Right atrium auricular region (tissue), 2 donors: ENCODE data around the gene SP1. TPM values are rescaled to one million over a fixed set of nuclear protein-coding genes. Genes with fewer than 3 reads are reported as not detected.
A peak's percentile ranks its signal among the peaks of the same experiment; 100 is the strongest.
"Not testable (repeated sequence)": the region's sequence is repeated elsewhere in the genome, so short reads cannot be mapped to it uniquely, and the experiment has no call there.

Source experiments
- DNase-seq: peaks from one replicate; pipeline ENCODE4 v3.0.0-alpha.2; 2019; ENCODE audit warnings: low spot score
- H3K27ac ChIP-seq, 2 donors: fragments of 200-600 bp; sonication (generic); 1 replicate in 1 of 2; 2 replicates in 1 of 2; pipeline ENCODE4 v1.5.1; 2016 to 2019
- H3K27me3 ChIP-seq, 2 donors: fragments of 200-600 bp; sonication (generic); one replicate each; pipeline versions ENCODE4 v1.5.1 to v1.6.0; 2017 to 2019
- H3K36me3 ChIP-seq: fragments of 200-600 bp; sonication (generic); one replicate; pipeline ENCODE4 v1.5.1; 2016
- H3K4me1 ChIP-seq, 2 donors: fragments of 200-600 bp; sonication (generic); one replicate each; pipeline versions ENCODE4 v1.5.1 to v1.6.0; 2017 to 2019
- H3K4me3 ChIP-seq, 2 donors: fragments of 200-600 bp; sonication (generic); 1 replicate in 1 of 2; 2 replicates in 1 of 2; pipeline ENCODE4 v1.5.1; 2017 to 2019; ENCODE audit warnings: mild to moderate bottlenecking in 1 of 2, moderate library complexity in 1 of 2
- H3K9me3 ChIP-seq, 2 donors: fragments of 200-600 bp; sonication (generic); one replicate each; pipeline ENCODE4 v1.5.1; 2019
- CTCF ChIP-seq, 2 donors: fragments of 200-600 bp; sonication (generic); IDR thresholded peaks; one replicate each; pipeline ENCODE4 v1.5.1; 2019; ENCODE audit warnings: antibody characterized with exemption in 2 of 2
- total RNA-seq, 2 donors: library from RNA; depleted of rRNA; stranded (reverse); fragments of >200 nt; gene quantifications; one replicate each; pipeline ENCODE4 v1.1.0, GENCODE V29; 2016

SP1 gene
- total RNA-seq, 2 donors from 2014 or later = 21.2 to 36.6 TPM

- Histone ChIP-seq H3K27ac (no peak overlapping the region), H3K4me3 (no peak overlapping the region), H3K36me3 (no peaks in the 10 kb centered on the region), H3K4me1 (peaks cover 0 to 16% of the 10 kb centered on the region in 2 donors), H3K27me3 (no peaks in the 10 kb centered on the region), H3K9me3 (no peaks in the 10 kb centered on the region)
- no peak for TF ChIP-seq CTCF (IDR thresholded peaks at IDR 0.05)
- no peak for DNase-seq
Measured at GRCh38 chr12:53347905-53348304, 32.1 kb upstream of the SP1 start.

- H3K9me3 ChIP-seq = no peaks in the 10 kb centered on the region
- no peaks in the 10 kb centered on the region for H3K36me3 ChIP-seq
- no peaks in the 10 kb centered on the region for H3K27me3 ChIP-seq
- DNase-seq = peak; percentile 91
- H3K27ac ChIP-seq = no peak overlapping the region
- no peak overlapping the region for H3K4me3 ChIP-seq
- no peaks in the 10 kb centered on the region for H3K4me1 ChIP-seq
- peak; percentile 78 to 90 for TF ChIP-seq CTCF (IDR thresholded peaks at IDR 0.05)
Measured at GRCh38 chr12:53352331-53353256, 27.4 kb upstream of the SP1 start.

- no peaks in the 10 kb centered on the region for H3K36me3 ChIP-seq
- H3K4me3 ChIP-seq = no peak overlapping the region
- H3K9me3 ChIP-seq = no peaks in the 10 kb centered on the region
- no peak for DNase-seq
- H3K4me1 ChIP-seq = no peaks in the 10 kb centered on the region
- H3K27ac ChIP-seq = no peak overlapping the region
- no peaks in the 10 kb centered on the region for H3K27me3 ChIP-seq
- TF ChIP-seq CTCF (IDR thresholded peaks at IDR 0.05) = no peak
Measured at GRCh38 chr12:53353257-53353655, 26.7 kb upstream of the SP1 start.

GRCh38 chr12:53355121-53355520 is 24.9 kb upstream of the SP1 start:
- DNase-seq = no peak
- Histone ChIP-seq H3K9me3 (no peaks in the 10 kb centered on the region), H3K4me1 (no peaks in the 10 kb centered on the region), H3K36me3 (no peaks in the 10 kb centered on the region), H3K27me3 (no peaks in the 10 kb centered on the region), H3K4me3 (no peak overlapping the region), H3K27ac (no peak overlapping the region)
- TF ChIP-seq CTCF (IDR thresholded peaks at IDR 0.05) = no peak

- no peak for DNase-seq
- H3K4me1 ChIP-seq = no peaks in the 10 kb centered on the region
- H3K27ac ChIP-seq = no peak overlapping the region
- H3K27me3 ChIP-seq = no peaks in the 10 kb centered on the region
- H3K9me3 ChIP-seq = no peaks in the 10 kb centered on the region
- no peaks in the 10 kb centered on the region for H3K36me3 ChIP-seq
- no peak overlapping the region for H3K4me3 ChIP-seq
- no peak for TF ChIP-seq CTCF (IDR thresholded peaks at IDR 0.05)
Measured at GRCh38 chr12:53358836-53359419, 21.0 kb upstream of the SP1 start.

- not testable (repeated sequence) for DNase-seq, H3K27me3 ChIP-seq, H3K4me3 ChIP-seq, H3K4me1 ChIP-seq, H3K36me3 ChIP-seq, H3K27ac ChIP-seq, H3K9me3 ChIP-seq
Measured at GRCh38 chr12:53361638-53362037, 18.3 kb upstream of the SP1 start.
